H1 (cell line): ENCODE measurements around the gene CLCF1. TPM values are rescaled to one million over a fixed set of nuclear protein-coding genes. Genes with fewer than 3 reads are reported as not detected.

Experiments
- CTCF ChIA-PET: fragments of 300-600 bp; sonication (Branson Sonifier 250); formaldehyde crosslinking; loops from one replicate; lab custom pipeline; 2021; ENCODE audit not compliant: partially characterized antibody; lab: Charles Lee
- POLR2A ChIA-PET: fragments of 300-600 bp; sonication (Branson Sonifier 250); formaldehyde crosslinking; loops from one replicate; lab custom pipeline; 2021; ENCODE audit warnings: inconsistent platforms; ENCODE audit not compliant: partially characterized antibody; lab: Charles Lee
- DNase-seq, 2 experiments: peaks; one replicate each; pipeline versions ENCODE4 v3.0.0 to v3.0.0-alpha.2; 2010 to 2022; ENCODE audit warnings: low spot score in 2 of 2, low read depth in 1 of 2, mixed read lengths in 1 of 2
- FAIRE-seq: peaks from 2 replicates; lab custom pipeline; 2011; peaks lifted over from hg19 to GRCh38; lab: Jason Lieb, UNC
- H2AFZ ChIP-seq: 2 replicates; pipeline ENCODE4 v1.8.1; 2012; ENCODE audit warnings: low read length, inconsistent platforms
- H2AK5ac ChIP-seq: 2 replicates; pipeline ENCODE4 v1.6.1; 2013; ENCODE audit warnings: low read depth, low read length
- H2BK120ac ChIP-seq: replicated peaks from 2 replicates; pipeline ENCODE3; 2013; ENCODE audit warnings: low read depth, low read length, inconsistent platforms
- H2BK12ac ChIP-seq: 2 replicates; pipeline ENCODE4 v1.6.1; 2013; ENCODE audit warnings: low read depth, low read length
- H2BK15ac ChIP-seq: 2 replicates; pipeline ENCODE4 v1.6.1; 2013; ENCODE audit warnings: low read length
- H2BK20ac ChIP-seq: 2 replicates; pipeline ENCODE4 v1.6.1; 2013; ENCODE audit warnings: low read length
- H2BK5ac ChIP-seq: 2 replicates; pipeline ENCODE4 v1.6.1; 2013; ENCODE audit warnings: low read depth, low read length
- H3K14ac ChIP-seq: 2 replicates; pipeline ENCODE4 v1.6.1; 2013; ENCODE audit warnings: inconsistent platforms; ENCODE audit not compliant: insufficient read length
- H3K18ac ChIP-seq: 2 replicates; pipeline ENCODE4 v1.6.1; 2013; ENCODE audit warnings: low read length; ENCODE audit errors: extremely low read depth
- H3K23ac ChIP-seq: 2 replicates; pipeline ENCODE4 v1.6.1; 2013; ENCODE audit warnings: inconsistent platforms; ENCODE audit not compliant: insufficient read length
- H3K23me2 ChIP-seq: 2 replicates; pipeline ENCODE4 v1.6.1; 2013; ENCODE audit warnings: low read depth, low read length
- H3K27ac ChIP-seq: 2 replicates; pipeline ENCODE4 v1.6.1; 2011; ENCODE audit warnings: low read depth, low read length, inconsistent platforms
- H3K27me3 ChIP-seq, 4 experiments: replicated peaks in 1 of 4; 1 replicate in 1 of 4; 2 replicates in 3 of 4; pipeline versions ENCODE4 v1.6.1 to v1.8.1; 2011 to 2013; ENCODE audit warnings: low read length in 3 of 4, mild to moderate bottlenecking in 3 of 4, inconsistent platforms in 2 of 4, mixed read lengths in 2 of 4, moderate library complexity in 1 of 4; ENCODE audit not compliant: control insufficient read depth in 3 of 4, insufficient read depth in 3 of 4; ENCODE audit errors: extremely low read depth in 1 of 4
- H3K36me3 ChIP-seq, 4 experiments: 2 replicates each; pipeline versions ENCODE4 v1.6.1 to v1.8.1; 2011 to 2013; ENCODE audit warnings: mild to moderate bottlenecking in 4 of 4, low read length in 3 of 4, moderate library complexity in 2 of 4, control low read depth in 1 of 4, inconsistent platforms in 1 of 4; ENCODE audit not compliant: insufficient read depth in 4 of 4, control insufficient read depth in 2 of 4
- H3K4ac ChIP-seq: replicated peaks from 2 replicates; pipeline ENCODE3; 2013; ENCODE audit warnings: low read length, low read depth, mixed read lengths, inconsistent platforms; ENCODE audit not compliant: insufficient read length
- H3K4me1 ChIP-seq, 4 experiments: replicated peaks in 1 of 4; 1 replicate in 1 of 4; 2 replicates in 3 of 4; pipeline versions ENCODE4 v1.6.1 to v1.8.1; 2011 to 2013; ENCODE audit warnings: low read length in 3 of 4, inconsistent platforms in 2 of 4, mixed read lengths in 1 of 4; ENCODE audit not compliant: insufficient read depth in 4 of 4, control insufficient read depth in 3 of 4
- H3K4me2 ChIP-seq, 2 experiments: 2 replicates each; pipeline versions ENCODE4 v1.6.1 to v1.8.1; 2011 to 2013; ENCODE audit warnings: low read depth in 2 of 2, low read length in 2 of 2, control low read depth in 1 of 2, inconsistent platforms in 1 of 2, mild to moderate bottlenecking in 1 of 2; ENCODE audit not compliant: insufficient read depth in 1 of 2
- H3K4me3 ChIP-seq, 4 experiments: fragments of 200-600, 300-600 bp in 1 of 4; sonication (generic), shearing (Covaris generic), sonication (Bioruptor Twin) in 1 of 4; 2 replicates each; pipeline versions ENCODE4 v1.5.1 to v1.8.1; 2011 to 2016; ENCODE audit warnings: low read length in 4 of 4, low read depth in 3 of 4, control low read depth in 2 of 4, inconsistent platforms in 2 of 4, mild to moderate bottlenecking in 2 of 4, mixed read lengths in 1 of 4, moderate library complexity in 1 of 4; ENCODE audit not compliant: insufficient read depth in 2 of 4; ENCODE audit errors: extremely low read depth in 1 of 4
- H3K56ac ChIP-seq: replicated peaks from 2 replicates; pipeline ENCODE3; 2013; ENCODE audit warnings: low read depth, mild to moderate bottlenecking, mixed read lengths, low read length, inconsistent platforms; ENCODE audit not compliant: insufficient read length
- H3K79me1 ChIP-seq: 2 replicates; pipeline ENCODE4 v1.6.1; 2013; ENCODE audit warnings: low read depth, low read length, control low read depth
- H3K79me2 ChIP-seq, 2 experiments: 2 replicates each; pipeline versions ENCODE4 v1.6.1 to v1.8.1; 2012 to 2013; ENCODE audit warnings: low read length in 2 of 2, mild to moderate bottlenecking in 2 of 2, inconsistent platforms in 1 of 2; ENCODE audit not compliant: insufficient read depth in 2 of 2, control insufficient read depth in 1 of 2
- H3K9ac ChIP-seq, 4 experiments: replicated peaks in 1 of 4; 1 replicate in 1 of 4; 2 replicates in 3 of 4; pipeline versions ENCODE4 v1.6.1 to v1.8.1; 2011 to 2013; ENCODE audit warnings: low read depth in 3 of 4, low read length in 3 of 4, control low read depth in 2 of 4, mild to moderate bottlenecking in 2 of 4, moderate library complexity in 2 of 4, inconsistent platforms in 1 of 4; ENCODE audit errors: extremely low read depth in 1 of 4
- H3K9me3 ChIP-seq, 2 experiments: 2 replicates each; pipeline versions ENCODE4 v1.6.1 to v1.8.1; 2012 to 2013; ENCODE audit warnings: mild to moderate bottlenecking in 2 of 2, moderate library complexity in 2 of 2, control low read depth in 1 of 2, inconsistent platforms in 1 of 2, low read depth in 1 of 2, low read length in 1 of 2, mixed read lengths in 1 of 2; ENCODE audit not compliant: insufficient read depth in 2 of 2
- H4K20me1 ChIP-seq, 2 experiments: replicated peaks in 1 of 2; 2 replicates each; pipeline versions ENCODE3 to v1.8.1; 2011 to 2013; ENCODE audit warnings: inconsistent platforms in 2 of 2, low read length in 2 of 2, mild to moderate bottlenecking in 1 of 2; ENCODE audit not compliant: insufficient read depth in 2 of 2, control insufficient read depth in 1 of 2
- H4K5ac ChIP-seq: 2 replicates; pipeline ENCODE4 v1.6.1; 2013; ENCODE audit warnings: low read length, low read depth, mixed read lengths, inconsistent platforms; ENCODE audit not compliant: insufficient read length
- H4K8ac ChIP-seq: 2 replicates; pipeline ENCODE4 v1.8.0; 2013; ENCODE audit warnings: mild to moderate bottlenecking, moderate library complexity, low read length, inconsistent platforms; ENCODE audit not compliant: insufficient read depth; ENCODE audit errors: extremely low read depth
- H4K91ac ChIP-seq: replicated peaks from 2 replicates; pipeline ENCODE3; 2013; ENCODE audit warnings: low read length, mixed read lengths, inconsistent platforms; ENCODE audit not compliant: insufficient read length
- ATF3 ChIP-seq: IDR thresholded peaks from 2 replicates; pipeline ENCODE4 v1.6.1; 2011; ENCODE audit warnings: low read depth, mild to moderate bottlenecking, low read length; ENCODE audit not compliant: insufficient read depth
- BCL11A ChIP-seq, 2 experiments: IDR thresholded peaks; one replicate each; pipeline ENCODE4 v1.6.1; 2011; ENCODE audit warnings: low read depth in 2 of 2, low read length in 2 of 2, mild to moderate bottlenecking in 2 of 2
- BRCA1 ChIP-seq: IDR thresholded peaks from 2 replicates; pipeline ENCODE4 v1.6.1; 2012; ENCODE audit warnings: low read depth, low read length, improper control_type of control experiment
- E2F6 ChIP-seq: IDR thresholded peaks from 2 replicates; pipeline ENCODE4 v1.6.1; 2012; ENCODE audit warnings: inconsistent platforms
- FOSL1 ChIP-seq: IDR thresholded peaks from 2 replicates; pipeline ENCODE4 v1.6.1; 2011; ENCODE audit warnings: mild to moderate bottlenecking, low read depth, low read length, moderate library complexity; ENCODE audit not compliant: insufficient read depth
- GTF2F1 ChIP-seq: IDR thresholded peaks from 2 replicates; pipeline ENCODE4 v1.6.1; 2012; ENCODE audit warnings: low read depth, low read length, improper control_type of control experiment, borderline replicate concordance
- MAFK ChIP-seq: IDR thresholded peaks from 2 replicates; pipeline ENCODE4 v1.6.1; 2012; ENCODE audit warnings: low read depth, mild to moderate bottlenecking, improper control_type of control experiment, low read length
- SRF ChIP-seq: IDR thresholded peaks from 2 replicates; pipeline ENCODE4 v1.6.1; 2011; ENCODE audit warnings: mild to moderate bottlenecking, low read depth, low read length, moderate library complexity
- WGBS, 2 experiments: shearing (Covaris generic) in 1 of 2; methylation state at CpG; one replicate each; pipeline versions ENCODE4 v1.1.6 to v1.1.7; 2013 to 2015; ENCODE audit warnings: low lambda C conversion rate in 2 of 2, mixed read lengths in 2 of 2, inconsistent platforms in 1 of 2, low coverage in 1 of 2, missing lambda C conversion rate in 1 of 2; ENCODE audit not compliant: insufficient replicate concordance in 2 of 2, insufficient coverage in 1 of 2, insufficient read length in 1 of 2; ENCODE audit errors: extremely low coverage in 1 of 2, missing lambda C conversion rate in 1 of 2; 5-methylcytosine and 5-hydroxymethylcytosine counted together
- polyA plus RNA-seq, 7 experiments: library from polyadenylated mRNA; depleted of rRNA in 3 of 7; stranded (reverse) in 5 of 7; unstranded in 2 of 7; fragments of >200 nt in 5 of 7; fragments of 200-250 nt in 2 of 7; gene quantifications; 1 replicate in 5 of 7; 2 replicates in 1 of 7; 4 replicates in 1 of 7; pipeline versions ENCODE4 v1.2.1 to v1.2.3, GENCODE V29; 2011 to 2013; ENCODE audit warnings: missing spikeins in 2 of 7, mixed read lengths in 2 of 7
- total RNA-seq: library from RNA; stranded (reverse); fragmentation: NEBNext Ultra II Directional; extraction: Animal tissue kit (Norgen Biotek cat#: 25700); gene quantifications from 2 replicates; pipeline ENCODE4 v1.2.1, GENCODE V29; 2021

CLCF1 gene
- total and polyA plus RNA-seq, 2 of the 8 experiments (the other 6 are each of a cell fraction or from before 2014, with no cell fraction given): 0.32 to 1.2 TPM

- Histone ChIP-seq H3K4me3 (no peak overlapping the region), H2BK12ac (no peak overlapping the region), H2AK5ac (no peak overlapping the region), H4K91ac (no peak overlapping the region), H3K9ac (no peak overlapping the region), H2BK120ac (no peak overlapping the region), H2BK15ac (no peak overlapping the region), H4K5ac (no peak overlapping the region), H3K4me1 (peaks cover 0 to 26% (median 20%) of the 10 kb centered on the region in 4 experiments; a peak in 6 of 7 replicates), H2AFZ (no peak overlapping the region), H4K8ac (peak overlapping the region; percentile 29; the same call in 1 of the 2 replicates), H3K4ac (no peak overlapping the region), H3K18ac (no peak overlapping the region), H3K4me2 (no peak overlapping the region), H3K27ac (no peak overlapping the region), H3K27me3 (peaks cover 0 to 31% (median 25%) of the 10 kb centered on the region in 4 experiments; a peak in 6 of 7 replicates), H3K9me3 (no peaks in the 10 kb centered on the region), H2BK20ac (no peak overlapping the region), H3K56ac (no peak overlapping the region), H4K20me1 (peaks cover 0 to 3% of the 10 kb centered on the region in 2 experiments), H3K79me2 (no peaks in the 10 kb centered on the region), H3K23me2 (peaks cover 5% of the 10 kb centered on the region; the same call in 1 of the 2 replicates), H2BK5ac (no peak overlapping the region), H3K36me3 (no peaks in the 10 kb centered on the region), H3K23ac (no peak overlapping the region), H3K79me1 (no peaks in the 10 kb centered on the region), H3K14ac (no peak overlapping the region)
- FAIRE-seq: no peak
- TF ChIP-seq SRF: no peak
- TF ChIP-seq BCL11A (IDR thresholded peaks at IDR 0.05; ENCODE audit: low read depth in 2 of 2, low read length in 2 of 2): no peak
- no peak for TF ChIP-seq FOSL1
- TF ChIP-seq BRCA1: no peak
- TF ChIP-seq ATF3: no peak
- no peak for TF ChIP-seq E2F6
- TF ChIP-seq MAFK: no peak
- TF ChIP-seq GTF2F1: no peak
- 88% methylated on average over 11 of the region's 25 CpGs; no CpG with 5 or more reads in 1 of the 2 experiments for WGBS, 2 experiments
- ChIA-PET CTCF (interaction anchor here (0.6 to 34.8 kb wide), 4 partner anchors 9 to 84 kb away, joined by 3 to 1305 read pairs (median 658); partner anchors contain the start of genes CLCF1, POLD4 and RAD9A), POLR2A (interaction anchor here (1.1 to 4.1 kb wide), 3 partner anchors 10 to 13 kb away, joined by 3 to 16 read pairs (median 8); partner anchors contain the start of gene POLD4)
- DNase-seq: no peak
These were observed 6.2 kb downstream of the CLCF1 start for GRCh38 chr11:67366961-67367760.
